Effector memory CD8-positive, alpha-beta T cell (primary cell): Measurements from ENCODE around the gene GJA10.
"Not testable (repeated sequence)": the region's sequence is repeated elsewhere in the genome, so short reads cannot be mapped to it uniquely, and the experiment has no call there.

Source experiments
- ATAC-seq: fragments of 150-1000 bp; cut with Tn5 transposase; replicated peaks from 2 replicates; pipeline ENCODE4 v1.10.0; 2021; ENCODE audit warnings: mild to moderate bottlenecking, moderate library complexity
- DNase-seq, 3 experiments: peaks; one replicate each; pipeline ENCODE4 v3.0.0; 2021
- H3K27ac Mint-ChIP-seq, 2 donors: one replicate each; pipeline ENCODE4 v1.8.0; 2022; ENCODE audit warnings: mild to moderate bottlenecking in 2 of 2, mixed read lengths in 2 of 2, moderate library complexity in 2 of 2
- H3K27me3 Mint-ChIP-seq, 2 donors: one replicate each; pipeline ENCODE4 v1.8.0; 2022; ENCODE audit warnings: mixed read lengths in 2 of 2
- H3K36me3 Mint-ChIP-seq: one replicate; pipeline ENCODE4 v1.8.0; 2022; ENCODE audit warnings: mild to moderate bottlenecking, moderate library complexity, mixed read lengths; ENCODE audit not compliant: insufficient read depth
- H3K4me1 Mint-ChIP-seq, 2 donors: one replicate each; pipeline ENCODE4 v1.8.0; 2022; ENCODE audit warnings: low read depth in 2 of 2, mixed read lengths in 2 of 2
- H3K4me3 Mint-ChIP-seq, 2 donors: one replicate each; pipeline ENCODE4 v1.8.0; 2022; ENCODE audit warnings: mild to moderate bottlenecking in 2 of 2, mixed read lengths in 2 of 2, moderate library complexity in 2 of 2
- H3K9me3 Mint-ChIP-seq, 2 donors: one replicate each; pipeline ENCODE4 v1.8.0; 2022; ENCODE audit warnings: mixed read lengths in 2 of 2
- total RNA-seq, 9 experiments: gene quantifications; one replicate each; lab custom pipeline; 2026; lab: John Stamatoyannopoulos, UW

Gene GJA10
- total RNA-seq = 0 to 0.11 (median 0) reads per million in 9 experiments

DNA sequence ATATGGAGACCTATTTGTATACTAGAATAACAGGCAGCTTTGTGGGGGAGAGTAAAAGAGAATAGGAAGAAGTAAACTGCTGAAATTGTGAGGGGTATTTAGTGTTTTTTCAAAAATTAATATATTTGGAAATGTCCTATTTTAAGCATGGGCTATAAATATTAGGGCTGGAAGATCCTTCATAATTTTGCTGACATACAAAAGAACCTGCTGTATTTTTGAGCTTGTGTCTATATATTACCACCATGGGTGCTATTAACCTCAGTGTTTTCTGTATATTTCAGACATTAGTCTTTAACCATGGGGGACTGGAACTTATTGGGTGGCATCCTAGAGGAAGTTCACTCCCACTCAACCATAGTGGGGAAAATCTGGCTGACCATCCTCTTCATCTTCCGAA lies at the start of gene GJA10:
Gene GJA10 (plus strand): TSS at position 301 of the 400 bp plus-strand sequence. CDS start 0 bp downstream, at position 301.
- DNase-seq (no peak), ATAC-seq (no peak)
- no peak within 1 kb of the TSS for H3K4me3 Mint-ChIP-seq
- no peaks in the 10 kb centered on the region for H3K4me1 Mint-ChIP-seq
- H3K27me3 Mint-ChIP-seq = peaks cover 50 to 59% of the 10 kb centered on the region in 2 donors
- peaks cover 2% of the 10 kb centered on the region for H3K36me3 Mint-ChIP-seq
- no peak within 1 kb of the TSS for H3K27ac Mint-ChIP-seq
- H3K9me3 Mint-ChIP-seq = no peaks in the 10 kb centered on the region

DNA sequence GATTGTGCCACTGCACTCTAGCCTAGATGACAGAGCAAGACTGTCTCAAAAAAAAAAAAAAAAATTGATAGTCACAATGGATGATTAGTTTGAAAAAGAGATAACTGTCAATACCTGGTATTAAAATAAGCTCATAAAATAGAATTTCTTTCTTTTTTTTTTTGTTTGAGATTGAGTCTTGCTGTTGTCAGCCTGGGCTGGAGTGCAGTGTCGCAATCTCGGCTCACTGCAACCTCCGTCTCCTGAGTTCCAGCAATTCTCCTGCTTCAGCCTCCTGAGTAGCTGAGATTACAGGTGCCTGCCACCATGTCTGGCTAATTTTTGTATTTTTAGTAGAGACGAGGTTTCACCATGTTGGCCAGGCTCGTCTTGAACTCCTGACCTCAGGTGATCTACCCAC lies 46.8 kb upstream of the GJA10 start:
- DNase-seq, H3K9me3 Mint-ChIP-seq, H3K27me3 Mint-ChIP-seq, H3K4me3 Mint-ChIP-seq, ATAC-seq: not testable (repeated sequence)
- H3K4me1 Mint-ChIP-seq = peaks cover 3 to 25% of the 10 kb centered on the region in 2 donors
- peak overlapping the region in 1 of 2 donors; percentile 62 for H3K27ac Mint-ChIP-seq
- H3K36me3 Mint-ChIP-seq = peaks cover 38% of the 10 kb centered on the region

DNA sequence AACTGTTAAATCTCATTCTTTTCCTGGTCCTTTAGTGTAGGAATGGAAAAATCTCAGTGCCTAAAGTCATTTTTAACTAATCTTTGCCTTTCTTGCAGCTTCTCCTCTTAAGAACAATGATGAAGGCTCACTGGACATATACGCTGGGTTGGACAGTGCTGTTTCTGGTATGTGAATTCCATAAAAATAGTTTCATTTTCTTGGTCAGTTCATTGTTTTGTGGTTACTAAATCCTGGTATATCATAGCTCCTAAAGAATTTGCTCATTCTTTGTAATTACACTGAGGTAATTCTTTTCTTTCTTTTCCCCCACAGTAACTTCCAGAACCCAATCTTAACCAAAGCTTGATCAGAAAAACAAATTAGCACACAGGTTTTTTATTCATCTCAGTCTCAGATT lies 41.2 kb upstream of the GJA10 start:
- H3K27me3 Mint-ChIP-seq = no peaks in the 10 kb centered on the region
- DNase-seq = no peak
- no peak overlapping the region for H3K4me3 Mint-ChIP-seq
- no peaks in the 10 kb centered on the region for H3K9me3 Mint-ChIP-seq
- H3K36me3 Mint-ChIP-seq = peaks cover 72% of the 10 kb centered on the region
- no peak for ATAC-seq
- H3K4me1 Mint-ChIP-seq = peaks cover 0 to 11% of the 10 kb centered on the region in 2 donors
- H3K27ac Mint-ChIP-seq = no peak overlapping the region

DNA sequence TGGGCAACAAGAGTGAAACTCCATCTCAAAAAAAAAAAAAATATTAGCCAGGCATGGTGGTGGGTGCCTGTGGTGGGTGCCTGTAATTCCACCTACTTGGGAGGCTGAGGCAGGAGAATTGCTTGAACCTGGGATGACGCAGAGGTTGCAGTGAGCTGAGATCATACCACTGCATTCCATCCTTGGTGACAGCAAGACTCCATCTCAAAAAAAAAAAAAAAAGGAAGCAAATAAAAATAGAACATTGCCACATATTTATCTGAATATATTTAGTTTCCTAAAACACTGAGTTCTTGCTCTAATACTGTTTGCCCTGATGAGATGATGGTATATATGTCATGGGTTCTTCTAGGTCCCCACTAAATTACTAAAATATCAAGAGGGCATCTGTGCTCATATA lies 36.2 kb upstream of the GJA10 start:
- Mint-ChIP-seq H3K36me3 (peaks cover 84% of the 10 kb centered on the region), H3K27ac (no peak overlapping the region), H3K9me3 (no peaks in the 10 kb centered on the region), H3K4me1 (no peaks in the 10 kb centered on the region), H3K27me3 (no peaks in the 10 kb centered on the region), H3K4me3 (no peak overlapping the region)
- no peak for DNase-seq
- no peak for ATAC-seq

DNA sequence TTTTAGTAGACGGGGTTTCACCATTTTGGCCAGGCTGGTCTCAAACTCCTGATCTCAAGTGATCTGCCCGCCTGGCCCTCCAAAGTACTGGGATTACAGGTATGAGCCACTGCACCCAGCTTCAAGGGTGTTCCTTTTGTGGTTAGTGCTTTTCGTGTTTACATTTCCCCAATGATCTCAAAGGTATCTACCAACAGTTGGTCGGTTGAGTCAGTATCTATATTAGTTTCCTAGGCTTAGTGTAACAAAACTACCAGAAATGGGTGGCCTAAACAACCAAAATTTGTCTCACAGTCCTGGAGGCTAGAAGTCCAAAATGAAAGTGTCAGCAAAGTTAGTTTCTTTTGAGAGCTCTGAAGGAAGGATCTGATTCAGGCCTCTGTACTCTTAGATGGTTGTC lies 34.5 kb upstream of the GJA10 start:
- no peak overlapping the region for H3K4me3 Mint-ChIP-seq
- peaks cover 75% of the 10 kb centered on the region for H3K36me3 Mint-ChIP-seq
- H3K9me3 Mint-ChIP-seq = no peaks in the 10 kb centered on the region
- no peak overlapping the region for H3K27ac Mint-ChIP-seq
- no peaks in the 10 kb centered on the region for H3K4me1 Mint-ChIP-seq
- H3K27me3 Mint-ChIP-seq = no peaks in the 10 kb centered on the region
- ATAC-seq (no peak), DNase-seq (no peak)

DNA sequence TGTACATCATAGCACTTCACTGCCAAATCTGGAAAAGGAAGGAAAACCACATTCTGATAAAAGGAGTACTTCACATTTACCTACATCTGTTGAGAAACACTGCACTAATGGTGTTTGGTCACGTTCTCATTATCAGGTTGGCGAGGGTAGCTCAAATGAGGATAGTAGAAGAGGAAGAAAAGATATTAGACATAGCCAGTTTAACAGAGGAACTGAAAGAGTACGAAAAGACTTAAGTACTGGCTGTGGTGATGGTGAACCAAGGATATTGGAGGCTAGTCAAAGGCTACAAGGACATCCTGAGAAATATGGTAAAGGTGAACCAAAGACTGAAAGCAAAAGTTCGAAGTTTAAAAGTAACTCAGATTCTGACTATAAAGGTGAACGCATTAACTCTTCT lies 32.0 kb upstream of the GJA10 start:
- no peak for DNase-seq
- Mint-ChIP-seq H3K4me3 (no peak overlapping the region), H3K27ac (no peak overlapping the region), H3K9me3 (no peaks in the 10 kb centered on the region), H3K36me3 (peaks cover 56% of the 10 kb centered on the region), H3K4me1 (no peaks in the 10 kb centered on the region), H3K27me3 (no peaks in the 10 kb centered on the region)
- no peak for ATAC-seq

DNA sequence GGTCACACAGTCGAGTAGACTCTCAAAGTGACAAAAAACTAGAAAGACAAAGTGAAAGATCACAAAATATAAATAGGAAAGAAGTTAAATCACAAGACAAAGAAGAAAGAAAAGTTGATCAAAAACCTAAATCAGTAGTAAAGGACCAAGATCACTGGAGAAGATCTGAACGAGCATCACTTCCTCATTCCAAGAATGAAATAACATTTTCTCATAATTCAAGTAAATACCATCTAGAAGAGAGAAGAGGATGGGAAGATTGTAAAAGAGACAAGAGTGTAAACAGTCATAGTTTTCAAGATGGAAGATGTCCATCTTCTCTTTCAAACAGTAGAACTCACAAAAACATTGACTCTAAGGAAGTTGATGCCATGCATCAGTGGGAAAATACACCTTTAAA lies 31.6 kb upstream of the GJA10 start:
- no peaks in the 10 kb centered on the region for H3K9me3 Mint-ChIP-seq
- DNase-seq = no peak
- H3K4me3 Mint-ChIP-seq = no peak overlapping the region
- ATAC-seq = no peak
- no peaks in the 10 kb centered on the region for H3K4me1 Mint-ChIP-seq
- peaks cover 53% of the 10 kb centered on the region for H3K36me3 Mint-ChIP-seq
- no peaks in the 10 kb centered on the region for H3K27me3 Mint-ChIP-seq
- no peak overlapping the region for H3K27ac Mint-ChIP-seq

DNA sequence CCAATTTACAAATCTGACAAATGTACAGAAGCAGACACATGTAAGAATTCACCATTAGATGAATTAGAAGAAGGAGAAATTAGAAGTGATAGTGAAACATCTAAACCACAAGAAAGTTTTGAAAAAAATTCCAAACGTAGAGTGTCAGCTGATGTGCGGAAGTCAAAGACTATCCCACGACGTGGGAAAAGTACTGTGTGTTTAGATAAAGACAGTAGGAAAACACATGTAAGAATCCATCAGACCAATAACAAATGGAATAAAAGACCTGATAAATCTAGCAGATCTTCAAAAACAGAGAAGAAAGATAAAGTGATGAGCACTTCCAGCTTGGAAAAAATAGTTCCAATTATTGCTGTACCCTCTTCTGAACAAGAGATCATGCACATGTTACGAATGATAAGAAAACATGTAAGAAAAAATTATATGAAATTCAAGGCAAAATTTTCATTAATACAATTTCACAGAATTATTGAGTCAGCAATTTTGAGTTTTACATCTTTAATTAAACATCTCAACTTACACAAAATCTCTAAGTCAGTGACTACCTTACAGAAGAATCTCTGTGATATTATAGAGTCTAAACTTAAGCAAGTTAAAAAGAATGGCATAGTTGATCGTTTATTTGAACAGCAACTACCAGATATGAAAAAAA lies 28.1 kb upstream of the GJA10 start:
- DNase-seq (no peak), ATAC-seq (no peak)
- Mint-ChIP-seq H3K36me3 (peaks cover 35% of the 10 kb centered on the region), H3K4me3 (no peak overlapping the region), H3K9me3 (no peaks in the 10 kb centered on the region), H3K27ac (no peak overlapping the region), H3K4me1 (peaks cover 0 to 3% of the 10 kb centered on the region in 2 donors), H3K27me3 (no peaks in the 10 kb centered on the region)

DNA sequence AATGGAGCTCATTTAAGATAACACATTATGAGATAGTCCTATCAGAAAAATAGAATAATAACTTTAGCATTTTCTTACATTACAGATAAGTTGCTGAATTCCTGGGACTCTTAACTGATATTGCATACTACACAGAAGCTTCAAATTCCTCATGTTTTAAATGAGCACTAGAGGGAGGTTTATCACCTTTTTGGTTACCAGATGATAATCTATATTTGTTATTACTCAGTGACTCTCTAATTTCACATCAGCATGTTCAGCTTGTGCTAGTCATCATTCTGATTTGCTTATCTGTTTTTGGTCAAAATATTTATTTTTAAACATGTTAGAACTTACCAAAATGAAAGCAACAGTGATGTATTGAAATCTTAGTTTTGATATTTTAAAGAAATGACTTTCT lies 20.5 kb upstream of the GJA10 start:
- ATAC-seq = no peak
- no peak overlapping the region for H3K4me3 Mint-ChIP-seq
- DNase-seq = no peak
- peaks cover 0 to 1% of the 10 kb centered on the region in 2 donors for H3K4me1 Mint-ChIP-seq
- no peaks in the 10 kb centered on the region for H3K9me3 Mint-ChIP-seq
- peaks cover 29% of the 10 kb centered on the region for H3K36me3 Mint-ChIP-seq
- H3K27me3 Mint-ChIP-seq = no peaks in the 10 kb centered on the region
- no peak overlapping the region for H3K27ac Mint-ChIP-seq

DNA sequence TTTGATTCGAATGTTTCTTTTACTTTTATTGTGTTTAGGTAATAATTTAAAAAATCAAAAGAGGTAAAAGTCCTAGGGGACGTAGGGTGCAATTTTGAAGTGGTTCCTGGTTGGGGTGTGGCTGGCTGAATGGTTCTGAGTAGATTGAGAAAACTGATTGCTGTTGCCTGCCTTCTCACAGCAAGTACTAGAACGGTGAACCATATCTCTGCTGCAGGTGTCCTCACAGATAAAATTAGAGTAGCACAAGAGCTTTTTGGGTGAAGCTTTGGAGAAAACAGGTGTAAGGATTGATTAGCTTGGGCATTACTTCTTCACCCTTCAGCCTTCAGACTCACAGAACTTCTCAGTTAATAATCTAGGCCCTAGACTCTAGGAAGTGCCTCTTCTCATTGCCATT lies 19.8 kb upstream of the GJA10 start:
- Mint-ChIP-seq H3K4me1 (no peaks in the 10 kb centered on the region), H3K27me3 (no peaks in the 10 kb centered on the region), H3K36me3 (peaks cover 29% of the 10 kb centered on the region), H3K9me3 (no peaks in the 10 kb centered on the region), H3K4me3 (no peak overlapping the region), H3K27ac (no peak overlapping the region)
- DNase-seq = no peak
- no peak for ATAC-seq

DNA sequence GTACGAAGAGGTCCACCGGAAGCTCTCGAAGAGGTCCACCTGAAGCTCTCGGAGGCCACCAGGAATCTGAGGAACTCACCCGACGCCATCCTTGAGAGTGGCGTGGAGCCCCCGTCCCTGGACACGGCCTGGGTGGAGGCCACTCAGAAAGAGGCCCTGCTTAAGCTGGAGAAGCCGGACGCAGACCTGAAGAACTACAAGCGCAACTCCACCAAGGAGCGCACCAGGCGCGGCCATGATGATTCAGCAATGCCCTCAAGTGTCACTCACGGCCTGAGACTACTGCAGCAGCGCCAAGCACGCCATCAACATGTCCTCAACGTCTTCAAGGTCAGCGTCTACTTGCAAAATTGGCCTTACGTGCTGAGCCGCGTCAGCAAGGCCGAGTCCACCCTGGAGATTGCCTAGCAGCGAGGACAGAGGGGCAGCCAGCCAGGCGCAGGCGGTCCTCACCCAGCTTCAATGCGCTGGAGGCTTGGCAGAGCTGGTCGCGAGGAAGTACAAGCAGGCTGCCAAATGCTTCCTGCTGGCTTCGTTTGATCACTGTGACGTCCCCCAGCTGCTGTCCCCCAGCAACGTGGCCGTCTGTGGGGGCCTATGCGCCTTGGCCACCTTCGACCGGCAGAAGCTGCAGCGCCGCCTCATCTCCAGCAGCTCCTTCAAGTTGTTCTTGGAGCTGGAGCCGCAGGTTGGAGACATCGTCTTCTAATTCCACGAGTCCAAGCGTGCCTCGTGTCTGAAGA lies 7.7 kb upstream of the GJA10 start:
- DNase-seq (no peak), ATAC-seq (no peak)
- Mint-ChIP-seq H3K27me3 (peaks cover 14 to 19% of the 10 kb centered on the region in 2 donors), H3K4me3 (no peak overlapping the region), H3K4me1 (peaks cover 0 to 2% of the 10 kb centered on the region in 2 donors), H3K9me3 (no peaks in the 10 kb centered on the region), H3K36me3 (peaks cover 2% of the 10 kb centered on the region), H3K27ac (no peak overlapping the region)

DNA sequence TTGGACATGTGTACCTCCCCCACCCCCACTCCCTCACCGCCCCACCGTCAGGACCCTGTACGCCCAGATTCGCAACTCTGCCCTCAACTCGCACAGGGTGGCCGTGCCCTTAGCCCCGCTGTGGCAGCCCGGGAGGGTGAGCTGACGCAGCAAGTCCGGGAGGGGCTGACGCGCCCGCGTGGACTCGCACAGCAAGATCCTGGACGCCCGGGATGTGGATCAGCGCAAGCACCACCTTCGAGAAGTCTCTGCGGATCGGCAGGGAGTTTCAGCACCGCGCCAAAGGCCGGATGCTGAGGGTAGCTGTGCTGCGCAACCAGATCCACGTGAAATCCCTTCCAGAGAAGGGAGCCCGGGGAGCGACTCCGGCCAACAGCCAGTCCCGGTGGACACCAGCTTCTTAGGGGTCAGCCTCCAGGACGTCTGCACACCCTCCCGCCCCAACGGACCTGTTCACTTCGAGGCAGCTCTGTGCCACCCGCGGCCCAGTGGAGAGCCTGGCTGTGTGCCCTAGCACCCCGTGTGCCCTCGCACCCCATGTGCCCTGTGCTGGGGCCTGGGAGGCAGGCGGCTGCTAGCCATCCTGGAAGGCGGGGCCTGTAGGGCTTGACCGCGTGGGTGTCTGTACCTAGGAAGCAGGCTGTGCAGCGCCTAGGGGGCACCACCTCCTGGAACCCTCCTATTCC lies 6.7 kb upstream of the GJA10 start:
- Mint-ChIP-seq H3K4me3 (no peak overlapping the region), H3K36me3 (peaks cover 2% of the 10 kb centered on the region), H3K4me1 (peaks cover 0 to 2% of the 10 kb centered on the region in 2 donors), H3K27me3 (peaks cover 20 to 24% of the 10 kb centered on the region in 2 donors), H3K9me3 (no peaks in the 10 kb centered on the region), H3K27ac (no peak overlapping the region)
- ATAC-seq (no peak), DNase-seq (no peak)

DNA sequence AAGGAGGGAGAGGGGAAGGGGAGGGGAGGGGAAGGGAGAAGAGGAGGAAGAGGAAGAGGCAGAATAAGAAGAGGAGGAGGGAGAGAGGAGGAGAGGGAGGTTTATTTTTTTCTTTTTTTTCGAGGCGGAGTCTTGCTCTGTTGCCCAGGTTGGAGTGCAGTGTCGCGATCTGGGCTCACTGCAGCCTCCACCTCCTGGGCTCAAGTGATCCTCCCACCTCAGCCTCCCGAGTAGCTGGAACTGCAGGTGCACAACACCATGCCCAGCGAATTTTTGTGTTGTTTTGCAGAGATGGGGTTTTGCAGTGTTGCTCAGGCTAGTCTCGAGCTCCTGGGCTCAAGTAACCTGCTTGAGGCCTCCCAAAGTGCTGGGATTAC lies 6.1 kb upstream of the GJA10 start:
- ATAC-seq (no peak), DNase-seq (no peak)
- peaks cover 25 to 29% of the 10 kb centered on the region in 2 donors for H3K27me3 Mint-ChIP-seq
- H3K36me3 Mint-ChIP-seq = peaks cover 2% of the 10 kb centered on the region
- H3K9me3 Mint-ChIP-seq = no peaks in the 10 kb centered on the region
- peaks cover 0 to 2% of the 10 kb centered on the region in 2 donors for H3K4me1 Mint-ChIP-seq
- H3K4me3 Mint-ChIP-seq = no peak overlapping the region
- no peak overlapping the region for H3K27ac Mint-ChIP-seq

DNA sequence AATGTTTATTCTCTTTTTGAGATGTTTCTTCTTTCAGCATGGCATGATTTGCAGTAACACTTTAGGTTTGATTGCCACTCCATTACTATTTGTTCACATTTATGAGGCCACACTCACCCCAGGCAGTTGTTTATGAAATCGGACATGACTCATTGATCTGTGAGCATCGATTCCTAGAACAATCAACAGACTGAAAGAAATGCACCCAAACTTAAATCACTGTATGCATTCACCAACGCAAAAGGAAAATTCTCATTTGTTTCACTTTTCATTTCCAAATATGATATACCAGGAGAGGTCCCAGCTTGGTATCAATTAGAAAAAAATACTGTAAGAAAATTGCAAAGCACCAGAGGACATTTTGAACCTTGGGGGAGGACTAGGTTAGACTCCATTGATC lies 5.4 kb upstream of the GJA10 start:
- no peak for DNase-seq
- no peak for ATAC-seq
- Mint-ChIP-seq H3K4me1 (peaks cover 0 to 2% of the 10 kb centered on the region in 2 donors), H3K9me3 (no peaks in the 10 kb centered on the region), H3K4me3 (no peak overlapping the region), H3K27me3 (peaks cover 32 to 37% of the 10 kb centered on the region in 2 donors), H3K36me3 (peaks cover 2% of the 10 kb centered on the region), H3K27ac (no peak overlapping the region)
